T-cell (primary cell): ENCODE data around the gene MRPL27. TPM values are rescaled to one million over a fixed set of nuclear protein-coding genes. Genes with fewer than 3 reads are reported as not detected.

Experiments
- ATAC-seq, 4 experiments: fragments of 200-7000 bp in 3 of 4; fragments of 150-1000 bp in 1 of 4; cut with Tn5 transposase; replicated peaks in 1 of 4; 1 replicate in 3 of 4; 2 replicates in 1 of 4; pipeline ENCODE4 v1.10.0; 2021; ENCODE audit warnings: moderate library complexity in 3 of 4, mild to moderate bottlenecking in 2 of 4, moderate number of reproducible peaks in 1 of 4
- CTCF ChIA-PET, 2 donors: fragments of 300-600 bp; sonication (Branson Sonifier 250); formaldehyde crosslinking; loops; one replicate each; lab custom pipeline; 2022; ENCODE audit warnings: antibody characterized with exemption in 2 of 2; lab: Charles Lee
- POLR2A ChIA-PET, 2 donors: fragments of 300-600 bp; sonication (Branson Sonifier 250); formaldehyde crosslinking; loops; one replicate each; lab custom pipeline; 2022; ENCODE audit warnings: antibody characterized with exemption in 2 of 2; lab: Charles Lee
- DNase-seq, 35 experiments: peaks; one replicate each; pipeline versions ENCODE4 v3.0.0 to v3.0.0-alpha.2; 2013 to 2023
- H3K27ac ChIP-seq: one replicate; pipeline ENCODE4 v1.5.1; 2013; ENCODE audit warnings: low read length
- H3K27me3 ChIP-seq, 2 experiments: replicated peaks in 1 of 2; 1 replicate in 1 of 2; 2 replicates in 1 of 2; pipeline versions ENCODE4 v1.6.1 to v1.7.0; 2013; ENCODE audit warnings: low read length in 1 of 2, mixed read lengths in 1 of 2; ENCODE audit not compliant: control insufficient read depth in 2 of 2, insufficient read depth in 2 of 2; ENCODE audit errors: extremely low read depth in 1 of 2
- H3K36me3 ChIP-seq, 2 donors: 1 replicate in 1 of 2; 2 replicates in 1 of 2; pipeline versions ENCODE4 v1.6.1 to v1.7.0; 2013; ENCODE audit warnings: low read length in 1 of 2; ENCODE audit not compliant: control insufficient read depth in 2 of 2, insufficient read depth in 1 of 2; ENCODE audit errors: extremely low read depth in 1 of 2
- H3K4me1 ChIP-seq, 2 experiments: 1 replicate in 1 of 2; 2 replicates in 1 of 2; pipeline versions ENCODE4 v1.6.1 to v1.7.0; 2013; ENCODE audit warnings: low read length in 2 of 2, mixed read lengths in 1 of 2; ENCODE audit not compliant: insufficient read depth in 2 of 2, control insufficient read depth in 1 of 2; ENCODE audit errors: extremely low read depth in 1 of 2
- H3K4me3 ChIP-seq, 2 donors: 1 replicate in 1 of 2; 2 replicates in 1 of 2; pipeline versions ENCODE4 v1.5.1 to v1.7.0; 2013; ENCODE audit warnings: mild to moderate bottlenecking in 2 of 2, low read length in 1 of 2, moderate library complexity in 1 of 2; ENCODE audit not compliant: control insufficient read depth in 1 of 2; ENCODE audit errors: extremely low read depth in 1 of 2
- H3K9me3 ChIP-seq: 2 replicates; pipeline ENCODE4 v1.7.0; 2013
- H3K27ac Mint-ChIP-seq, 2 donors: one replicate each; pipeline ENCODE4 v1.8.0; 2020 to 2021; ENCODE audit warnings: mild to moderate bottlenecking in 2 of 2, mixed read lengths in 2 of 2
- H3K27me3 Mint-ChIP-seq, 2 donors: one replicate each; pipeline ENCODE4 v1.8.0; 2021 to 2022; ENCODE audit warnings: mixed read lengths in 2 of 2
- H3K36me3 Mint-ChIP-seq: one replicate; pipeline ENCODE4 v1.8.0; 2021; ENCODE audit warnings: mixed read lengths
- H3K4me1 Mint-ChIP-seq, 3 donors: one replicate each; pipeline ENCODE4 v1.8.0; 2020 to 2022; ENCODE audit warnings: mixed read lengths in 3 of 3, mild to moderate bottlenecking in 1 of 3
- H3K4me3 Mint-ChIP-seq, 3 donors: one replicate each; pipeline ENCODE4 v1.8.0; 2020 to 2022; ENCODE audit warnings: mild to moderate bottlenecking in 3 of 3, mixed read lengths in 3 of 3, moderate library complexity in 3 of 3
- H3K9me3 Mint-ChIP-seq, 3 donors: one replicate each; pipeline ENCODE4 v1.8.0; 2020 to 2022; ENCODE audit warnings: mixed read lengths in 3 of 3
- WGBS: methylation state at CpG from one replicate; pipeline ENCODE4 v1.1.5; 2013; ENCODE audit warnings: missing lambda C conversion rate; ENCODE audit not compliant: insufficient coverage; 5-methylcytosine and 5-hydroxymethylcytosine counted together
- total RNA-seq, 35 experiments: library from RNA in 6 of 35; stranded (reverse) in 6 of 35; fragments of 120-200 nt in 1 of 35; gene quantifications; one replicate each; pipeline versions ENCODE4 v1.2.1 to v1.2.4 and lab custom pipeline; 2013 to 2026

The MRPL27 gene
- total RNA-seq, 5 donors from 2014 or later (not counting 1 experiment from before 2014, with no cell fraction given): 26.0 to 35.0 (median 31.2) TPM

DNA sequence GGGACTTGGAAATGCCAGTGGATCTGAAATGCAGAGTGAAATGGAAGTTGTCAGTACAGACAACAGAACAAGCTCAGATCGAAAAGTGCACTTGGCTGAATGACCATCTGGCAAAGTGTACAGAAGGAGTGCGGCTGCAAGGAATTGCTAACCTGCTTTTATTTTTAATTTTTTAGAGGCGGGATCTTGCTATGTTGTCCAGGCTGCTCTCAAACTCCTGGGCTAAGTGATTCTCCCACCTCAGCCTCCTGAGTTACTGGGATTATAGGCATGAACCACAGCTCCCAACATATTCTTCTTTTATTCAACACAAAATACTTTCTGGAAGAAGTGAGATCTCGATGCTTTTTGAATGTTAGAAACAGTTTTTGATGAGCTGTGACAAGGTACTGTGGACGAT lies 20.7 kb upstream of the MRPL27 start:
- no peaks in the 10 kb centered on the region for H3K9me3 ChIP-seq
- WGBS: 100% methylated on average over 3 of the region's 5 CpGs
- Mint-ChIP-seq H3K9me3 (no peaks in the 10 kb centered on the region), H3K36me3 (peaks cover 38% of the 10 kb centered on the region), H3K4me1 (peaks cover 38 to 43% (median 40%) of the 10 kb centered on the region in 3 donors), H3K27me3 (no peaks in the 10 kb centered on the region), H3K27ac (no peak overlapping the region), H3K4me3 (peak overlapping the region in 1 of 3 donors; percentile 1)
- no peak overlapping the region for H3K27ac ChIP-seq
- no peak overlapping the region for H3K4me3 ChIP-seq
- H3K4me1 ChIP-seq: peaks cover 17 to 28% of the 10 kb centered on the region in 2 experiments
- ATAC-seq (no peak), DNase-seq (no peak)
- H3K27me3 ChIP-seq: no peaks in the 10 kb centered on the region
- peaks cover 0 to 63% of the 10 kb centered on the region in 2 donors for H3K36me3 ChIP-seq
- ChIA-PET POLR2A (interaction anchor here (0.5 to 0.6 kb wide), 2 partner anchors 387 to 581 kb away, joined by 6 to 12 read pairs; no protein-coding TSS in a partner anchor), CTCF (interaction anchor here in 1 of 2 donors (0.5 kb wide), 1 partner anchor 981 kb away, joined by 5 read pairs; no protein-coding TSS in a partner anchor)

DNA sequence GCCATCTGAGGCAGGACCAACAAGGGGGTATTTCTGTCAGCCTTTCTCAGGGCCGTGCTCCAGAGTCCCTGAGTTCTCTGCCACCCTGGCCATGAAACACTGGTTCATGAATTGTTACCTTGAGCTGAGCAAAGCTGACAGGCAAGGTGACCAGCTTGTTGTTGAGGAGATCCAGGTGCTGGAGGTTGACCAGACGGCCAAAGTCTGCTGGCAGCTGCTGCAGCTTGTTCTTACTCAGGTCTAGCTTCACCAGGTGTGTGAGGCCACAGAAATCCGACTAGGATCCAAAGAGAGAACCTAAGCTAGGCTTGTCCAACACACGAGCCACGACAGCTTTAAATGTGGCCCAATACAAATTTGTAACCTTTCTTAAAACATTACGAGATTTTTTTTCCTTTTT lies 19.6 kb upstream of the MRPL27 start:
- H3K36me3 ChIP-seq: peaks cover 7 to 74% of the 10 kb centered on the region in 2 donors
- H3K4me1 ChIP-seq: peaks cover 15 to 22% of the 10 kb centered on the region in 2 experiments
- Mint-ChIP-seq H3K36me3 (peaks cover 48% of the 10 kb centered on the region), H3K27me3 (no peaks in the 10 kb centered on the region), H3K4me1 (peaks cover 34 to 40% (median 36%) of the 10 kb centered on the region in 3 donors), H3K4me3 (no peak overlapping the region), H3K27ac (no peak overlapping the region), H3K9me3 (no peaks in the 10 kb centered on the region)
- no peaks in the 10 kb centered on the region for H3K9me3 ChIP-seq
- 96% methylated on average over 6 of the region's 6 CpGs for WGBS
- H3K27me3 ChIP-seq: no peaks in the 10 kb centered on the region
- DNase-seq (no peak), ATAC-seq (no peak)
- ChIA-PET POLR2A (interaction anchor here in 1 of 2 donors (0.5 kb wide), 1 partner anchor 87 kb away, joined by 6 read pairs; no protein-coding TSS in a partner anchor), CTCF (no interaction called here)
- H3K4me3 ChIP-seq: no peak overlapping the region
- no peak overlapping the region for H3K27ac ChIP-seq

DNA sequence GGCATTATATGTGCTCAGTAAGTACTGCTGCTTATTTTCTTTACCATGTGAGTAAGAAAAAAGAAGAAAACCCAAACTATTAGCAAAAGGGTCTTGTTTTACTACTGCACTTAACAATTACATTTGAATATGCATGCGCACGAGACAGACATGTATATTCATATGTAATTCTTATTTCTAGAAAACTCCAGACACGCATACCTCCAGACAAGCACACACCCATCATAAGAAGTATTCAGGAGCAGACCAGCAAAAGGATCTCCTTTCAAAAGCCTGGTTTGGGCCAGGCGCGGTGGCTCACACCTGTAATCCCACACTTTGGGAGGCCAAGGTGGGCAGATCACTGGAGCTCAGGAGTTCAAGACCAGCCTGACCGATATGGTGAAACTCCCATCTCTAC lies 16.6 kb upstream of the MRPL27 start:
- 100% methylated on average over 3 of the region's 6 CpGs for WGBS
- CTCF ChIA-PET: no interaction called here
- POLR2A ChIA-PET: no interaction called here
- no peak for DNase-seq
- Histone ChIP-seq H3K27me3 (no peaks in the 10 kb centered on the region), H3K36me3 (peaks cover 15 to 99% of the 10 kb centered on the region in 2 donors), H3K4me1 (no peaks in the 10 kb centered on the region), H3K4me3 (no peak overlapping the region), H3K27ac (no peak overlapping the region), H3K9me3 (no peaks in the 10 kb centered on the region)
- ATAC-seq: no peak
- Mint-ChIP-seq H3K27ac (no peak overlapping the region), H3K4me1 (peaks cover 13 to 14% (median 13%) of the 10 kb centered on the region in 3 donors), H3K27me3 (no peaks in the 10 kb centered on the region), H3K9me3 (no peaks in the 10 kb centered on the region), H3K36me3 (peaks cover 73% of the 10 kb centered on the region), H3K4me3 (no peak overlapping the region)

DNA sequence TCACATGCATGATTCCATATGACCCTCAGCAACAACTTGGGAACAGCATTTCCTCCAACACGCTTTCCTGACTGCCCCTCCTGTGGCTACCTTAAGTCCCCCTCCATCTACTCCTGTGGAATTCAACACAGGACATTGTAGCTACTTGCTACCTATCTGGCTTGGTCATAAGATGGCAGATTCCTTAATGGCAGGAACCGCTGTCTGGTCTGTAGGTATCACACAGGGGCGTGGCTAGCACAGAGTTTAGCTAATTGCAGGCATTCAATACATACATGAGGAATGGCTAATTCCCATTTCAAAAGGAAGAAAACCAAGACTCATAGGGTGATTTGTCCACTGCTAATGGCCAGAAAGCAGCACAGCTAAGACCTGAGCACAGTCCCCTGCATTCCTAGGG lies 15.7 kb upstream of the MRPL27 start:
- no peak overlapping the region for H3K27ac ChIP-seq
- Mint-ChIP-seq H3K36me3 (peaks cover 70% of the 10 kb centered on the region), H3K27ac (no peak overlapping the region), H3K4me1 (peaks cover 5 to 9% (median 8%) of the 10 kb centered on the region in 3 donors), H3K4me3 (no peak overlapping the region), H3K9me3 (no peaks in the 10 kb centered on the region), H3K27me3 (no peaks in the 10 kb centered on the region)
- no peaks in the 10 kb centered on the region for H3K9me3 ChIP-seq
- ATAC-seq (no peak), DNase-seq (no peak)
- no peaks in the 10 kb centered on the region for H3K4me1 ChIP-seq
- H3K4me3 ChIP-seq: no peak overlapping the region
- WGBS: 100% methylated on average over 3 of the region's 3 CpGs
- H3K36me3 ChIP-seq: peaks cover 15 to 99% of the 10 kb centered on the region in 2 donors
- ChIA-PET POLR2A (no interaction called here), CTCF (interaction anchor here (1.0 kb wide), 2 partner anchors 8 kb away, joined by 3 read pairs; partner anchors contain the start of gene LRRC59 (in 2 of the 2))
- H3K27me3 ChIP-seq: no peaks in the 10 kb centered on the region

DNA sequence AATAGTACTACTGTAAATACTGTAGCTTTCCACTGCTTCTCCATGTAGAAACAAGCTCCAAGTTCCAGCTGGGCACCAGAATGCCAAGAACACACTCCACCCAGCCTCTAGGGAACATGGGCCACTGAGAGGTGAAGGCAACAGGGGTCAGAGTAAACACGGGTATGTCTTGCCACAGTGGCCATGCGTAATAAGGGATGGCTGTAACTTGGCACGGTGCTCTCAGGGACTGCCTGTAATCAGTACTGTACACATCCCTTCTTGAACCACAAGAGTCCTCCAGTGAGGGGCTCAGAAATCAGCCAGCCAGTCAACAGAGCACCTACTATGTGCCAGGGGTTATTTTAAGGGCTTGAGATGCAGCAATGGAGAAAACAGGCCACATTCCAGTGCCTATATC lies 13.5 kb upstream of the MRPL27 start:
- DNase-seq (no peak), ATAC-seq (no peak)
- POLR2A ChIA-PET: interaction anchor here in 1 of 2 donors (0.5 to 1.1 kb wide), 2 partner anchors 14 to 35 kb away, joined by 3 read pairs; partner anchors contain the start of genes EME1 and MRPL27
- H3K27ac Mint-ChIP-seq: peak overlapping the region in 1 of 2 donors; percentile 64
- no peaks in the 10 kb centered on the region for H3K9me3 ChIP-seq
- no peak overlapping the region for H3K27ac ChIP-seq
- H3K9me3 Mint-ChIP-seq: no peaks in the 10 kb centered on the region
- no peak overlapping the region for H3K4me3 ChIP-seq
- peaks cover 68% of the 10 kb centered on the region for H3K36me3 Mint-ChIP-seq
- CTCF ChIA-PET: no interaction called here
- H3K27me3 Mint-ChIP-seq: no peaks in the 10 kb centered on the region
- H3K36me3 ChIP-seq: peaks cover 20 to 99% of the 10 kb centered on the region in 2 donors
- H3K4me1 ChIP-seq: no peaks in the 10 kb centered on the region
- H3K27me3 ChIP-seq: no peaks in the 10 kb centered on the region
- 83% methylated on average over 1 of the region's 3 CpGs for WGBS
- H3K4me3 Mint-ChIP-seq: no peak overlapping the region
- H3K4me1 Mint-ChIP-seq: no peaks in the 10 kb centered on the region

DNA sequence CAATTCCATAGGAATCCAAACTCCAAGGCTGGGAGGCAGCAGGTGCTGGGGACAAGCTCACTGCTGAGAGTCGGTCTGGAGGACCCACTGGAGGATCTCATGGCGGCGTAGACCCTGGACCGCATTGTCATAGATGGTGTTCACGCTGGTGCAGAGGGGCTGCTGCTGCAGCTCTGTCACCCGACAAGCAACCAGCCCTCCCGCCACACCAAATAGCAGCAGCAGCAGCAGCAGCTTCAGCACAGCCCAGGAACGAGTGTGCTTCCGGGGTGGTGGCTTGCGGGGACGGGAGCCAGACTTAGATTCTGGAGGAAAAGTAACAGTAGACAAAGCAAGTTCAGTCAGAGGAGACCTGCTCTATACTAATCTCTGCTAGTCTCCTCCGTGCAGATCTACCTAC lies 9.9 kb upstream of the MRPL27 start:
- H3K27me3 ChIP-seq: no peaks in the 10 kb centered on the region
- 98% methylated on average over 11 of the region's 12 CpGs for WGBS
- POLR2A ChIA-PET: no interaction called here
- H3K4me1 ChIP-seq: no peaks in the 10 kb centered on the region
- H3K4me1 Mint-ChIP-seq: no peaks in the 10 kb centered on the region
- no peaks in the 10 kb centered on the region for H3K9me3 ChIP-seq
- H3K9me3 Mint-ChIP-seq: no peaks in the 10 kb centered on the region
- DNase-seq (no peak), ATAC-seq (no peak)
- H3K36me3 ChIP-seq: peaks cover 16 to 72% of the 10 kb centered on the region in 2 donors
- H3K27ac ChIP-seq: no peak overlapping the region
- no peaks in the 10 kb centered on the region for H3K27me3 Mint-ChIP-seq
- CTCF ChIA-PET: no interaction called here
- H3K27ac Mint-ChIP-seq: no peak overlapping the region
- no peak overlapping the region for H3K4me3 ChIP-seq
- H3K4me3 Mint-ChIP-seq: no peak overlapping the region
- H3K36me3 Mint-ChIP-seq: peaks cover 52% of the 10 kb centered on the region
